Endothelial cell of umbilical vein (primary cell): Measurements from ENCODE around the gene BCO1. TPM values are rescaled to one million over a fixed set of nuclear protein-coding genes. Genes with fewer than 3 reads are reported as not detected.

Experiments used
- BruUV-seq: library from RNA; stranded (reverse); fragments of 400-500 nt; replicated peaks from 2 replicates; lab custom pipeline; 2021; lab: Mats Ljungman, UMichigan
- CTCF ChIA-PET: fragments of 300-600, 350-600 bp; sonication (Branson Sonifier 250); formaldehyde crosslinking; loops from one replicate; lab custom pipeline; 2021; ENCODE audit warnings: antibody characterized with exemption, inconsistent platforms; lab: Charles Lee
- POLR2A ChIA-PET: fragments of 300-600, 350-600 bp; sonication (Branson Sonifier 250); formaldehyde crosslinking; loops from one replicate; lab custom pipeline; 2021; ENCODE audit warnings: antibody characterized with exemption, inconsistent platforms; lab: Charles Lee
- DNase-seq: peaks from one replicate; pipeline ENCODE4 v3.0.0-alpha.2; 2011; ENCODE audit warnings: low read depth, low spot score
- FAIRE-seq: peaks from 2 replicates; lab custom pipeline; 2011; peaks lifted over from hg19 to GRCh38; lab: Jason Lieb, UNC
- H2AFZ ChIP-seq: 2 replicates; pipeline ENCODE4 v1.6.0; 2012; ENCODE audit warnings: low read depth, low read length, control low read depth, inconsistent platforms
- H3K27ac ChIP-seq: 2 replicates; pipeline ENCODE4 v1.5.1; 2011; ENCODE audit warnings: low read depth, mild to moderate bottlenecking, control low read depth, low read length, moderate library complexity; ENCODE audit not compliant: insufficient read depth
- H3K27me3 ChIP-seq, 2 experiments: 2 replicates each; pipeline versions ENCODE4 v1.6.0 to v1.6.1; 2011; ENCODE audit warnings: low read length in 2 of 2, mixed read lengths in 1 of 2; ENCODE audit not compliant: control insufficient read depth in 2 of 2, insufficient read depth in 2 of 2
- H3K36me3 ChIP-seq, 2 experiments: 2 replicates in 1 of 2; 3 replicates in 1 of 2; pipeline ENCODE4 v1.5.1; 2011; ENCODE audit warnings: low read length in 2 of 2, mild to moderate bottlenecking in 1 of 2, moderate library complexity in 1 of 2; ENCODE audit not compliant: control insufficient read depth in 2 of 2, insufficient read depth in 2 of 2; ENCODE audit errors: extremely low read depth in 1 of 2
- H3K4me1 ChIP-seq: 3 replicates; pipeline ENCODE4 v1.5.1; 2011; ENCODE audit warnings: mild to moderate bottlenecking, low read length; ENCODE audit not compliant: control insufficient read depth, insufficient read depth; ENCODE audit errors: extremely low read depth
- H3K4me2 ChIP-seq: 2 replicates; pipeline ENCODE4 v1.6.1; 2011; ENCODE audit warnings: low read length, control low read depth, mixed read lengths; ENCODE audit not compliant: insufficient read depth
- H3K4me3 ChIP-seq, 3 experiments: fragments of 200-600 bp in 1 of 3; sonication (generic), shearing (Covaris generic) in 1 of 3; replicated peaks in 1 of 3; 2 replicates each; pipeline ENCODE4 v1.5.1; 2011 to 2016; ENCODE audit warnings: control low read depth in 3 of 3, low read length in 3 of 3, mild to moderate bottlenecking in 2 of 3, inconsistent platforms in 1 of 3, low read depth in 1 of 3, moderate library complexity in 1 of 3; ENCODE audit not compliant: insufficient read depth in 1 of 3
- H3K79me2 ChIP-seq: 2 replicates; pipeline ENCODE4 v1.6.0; 2012; ENCODE audit warnings: low read length, inconsistent platforms; ENCODE audit not compliant: control insufficient read depth, insufficient read depth
- H3K9ac ChIP-seq: replicated peaks from 2 replicates; pipeline ENCODE3; 2011; ENCODE audit warnings: low read length, control low read depth; ENCODE audit not compliant: insufficient read depth; ENCODE audit errors: extremely low read depth
- H3K9me1 ChIP-seq: replicated peaks from 3 replicates; pipeline ENCODE4 v1.6.0; 2011; ENCODE audit warnings: mild to moderate bottlenecking, low read length; ENCODE audit not compliant: control insufficient read depth, insufficient read depth; ENCODE audit errors: extremely low read depth
- H3K9me3 ChIP-seq: replicated peaks from 2 replicates; pipeline ENCODE4 v1.5.1; 2012; ENCODE audit warnings: low read length, inconsistent platforms; ENCODE audit not compliant: control insufficient read depth, insufficient read depth
- H4K20me1 ChIP-seq: replicated peaks from 2 replicates; pipeline ENCODE3; 2011; ENCODE audit warnings: mild to moderate bottlenecking, low read length; ENCODE audit not compliant: control insufficient read depth, insufficient read depth; ENCODE audit errors: extremely low read depth
- EZH2 ChIP-seq: IDR thresholded peaks from 2 replicates; pipeline ENCODE4 v1.6.1; 2012; ENCODE audit warnings: borderline replicate concordance, low read depth, mild to moderate bottlenecking, moderate library complexity, low read length, inconsistent platforms; ENCODE audit not compliant: severe bottlenecking
- FOS ChIP-seq: IDR thresholded peaks from 2 replicates; pipeline ENCODE4 v1.6.1; 2011; ENCODE audit warnings: mild to moderate bottlenecking, low read length, moderate library complexity, borderline replicate concordance; ENCODE audit not compliant: insufficient read depth
- GATA2 ChIP-seq: IDR thresholded peaks from 2 replicates; pipeline ENCODE4 v1.7.0; 2011; ENCODE audit warnings: low read depth, mild to moderate bottlenecking, moderate library complexity, mixed read lengths, low read length; ENCODE audit not compliant: insufficient read length, insufficient read depth
- JUN ChIP-seq: IDR thresholded peaks from 2 replicates; pipeline ENCODE4 v1.6.1; 2011; ENCODE audit warnings: borderline replicate concordance, low read depth; ENCODE audit not compliant: insufficient read length, insufficient read depth
- MAX ChIP-seq: IDR thresholded peaks from 2 replicates; pipeline ENCODE4 v1.6.1; 2011; ENCODE audit not compliant: insufficient read depth, insufficient read length
- MYC ChIP-seq: IDR thresholded peaks from one replicate; pipeline ENCODE4 v1.6.1; 2011; ENCODE audit warnings: mild to moderate bottlenecking, low read depth, low read length
- POLR2A ChIP-seq: IDR thresholded peaks from 2 replicates; pipeline ENCODE4 v1.6.1; 2012; ENCODE audit warnings: low read depth, mild to moderate bottlenecking, control low read depth, low read length
- POLR2AphosphoS5 ChIP-seq: IDR thresholded peaks from 2 replicates; pipeline ENCODE4 v1.6.1; 2012; ENCODE audit warnings: low read depth, mild to moderate bottlenecking, control low read depth, low read length, moderate library complexity; ENCODE audit not compliant: insufficient read depth
- dilution Hi-C: fragments of 300-500 bp; cut with MboI; formaldehyde crosslinking; loops from one replicate; pipeline ENCODE4 v1.15.0; 2019; ENCODE audit warnings: low sequenced_read_pairs; ENCODE audit not compliant: extremely low pct_ligation_motif_present
- intact Hi-C: fragments of 100-400 bp; cut with micrococcal nuclease; formaldehyde crosslinking; loops from one replicate; pipeline ENCODE4 v1.10.0; 2022
- polyA plus RNA-seq, 4 experiments: library from polyadenylated mRNA; depleted of rRNA in 3 of 4; stranded (reverse) in 3 of 4; unstranded in 1 of 4; fragments of >200 nt; gene quantifications; 2 replicates each; pipeline versions ENCODE4 v1.2.1 to v1.2.3, GENCODE V29; 2011 to 2012; ENCODE audit warnings: missing spikeins in 1 of 4
- total RNA-seq: library from RNA; stranded (reverse); gene quantifications from 2 replicates; pipeline ENCODE4 v1.2.3, GENCODE V29; 2021
- TF ChIP-seq, protein P1 (sequence below), 2 donors: IDR thresholded peaks; 1 replicate in 1 of 2; 2 replicates in 1 of 2; pipeline ENCODE4 v1.5.1; 2011; ENCODE audit warnings: low read length in 2 of 2, mild to moderate bottlenecking in 2 of 2, moderate library complexity in 2 of 2, control low read depth in 1 of 2, inconsistent platforms in 1 of 2, low read depth in 1 of 2; ENCODE audit not compliant: insufficient read depth in 1 of 2; ENCODE audit errors: extremely low read depth in 1 of 2

BCO1 gene
- total and polyA plus RNA-seq, 2 donors (not counting 3 experiments of a cell fraction or from before 2014, with no cell fraction given), result not detected

- DNase-seq (no peak), FAIRE-seq (no peak)
- Histone ChIP-seq H3K79me2 (no peaks in the 10 kb centered on the region), H3K4me1 (no peaks in the 10 kb centered on the region), H3K9ac (no peak overlapping the region), H3K27me3 (peaks cover 7% of the 10 kb centered on the region in 2 experiments), H2AFZ (no peak overlapping the region), H3K4me2 (no peak overlapping the region), H3K36me3 (no peaks in the 10 kb centered on the region), H3K4me3 (no peak overlapping the region), H3K9me1 (no peaks in the 10 kb centered on the region), H3K9me3 (no peaks in the 10 kb centered on the region), H3K27ac (no peak overlapping the region), H4K20me1 (no peaks in the 10 kb centered on the region)
- ChIA-PET CTCF (interaction anchor here (1.1 kb wide), 1 partner anchor 23 kb away, joined by 6 read pairs; no protein-coding TSS in a partner anchor), POLR2A (no interaction called here)
- intact Hi-C loops (no loop called here), dilution Hi-C loops (no loop called here)
- BruUV-seq, result no TSS peak
- TF ChIP-seq MYC (no peak), POLR2A (no peak), FOS (no peak), EZH2 (no peak), MAX (no peak), POLR2AphosphoS5 (no peak), JUN (no peak), GATA2 (no peak)
- TF ChIP-seq, protein P1, sequence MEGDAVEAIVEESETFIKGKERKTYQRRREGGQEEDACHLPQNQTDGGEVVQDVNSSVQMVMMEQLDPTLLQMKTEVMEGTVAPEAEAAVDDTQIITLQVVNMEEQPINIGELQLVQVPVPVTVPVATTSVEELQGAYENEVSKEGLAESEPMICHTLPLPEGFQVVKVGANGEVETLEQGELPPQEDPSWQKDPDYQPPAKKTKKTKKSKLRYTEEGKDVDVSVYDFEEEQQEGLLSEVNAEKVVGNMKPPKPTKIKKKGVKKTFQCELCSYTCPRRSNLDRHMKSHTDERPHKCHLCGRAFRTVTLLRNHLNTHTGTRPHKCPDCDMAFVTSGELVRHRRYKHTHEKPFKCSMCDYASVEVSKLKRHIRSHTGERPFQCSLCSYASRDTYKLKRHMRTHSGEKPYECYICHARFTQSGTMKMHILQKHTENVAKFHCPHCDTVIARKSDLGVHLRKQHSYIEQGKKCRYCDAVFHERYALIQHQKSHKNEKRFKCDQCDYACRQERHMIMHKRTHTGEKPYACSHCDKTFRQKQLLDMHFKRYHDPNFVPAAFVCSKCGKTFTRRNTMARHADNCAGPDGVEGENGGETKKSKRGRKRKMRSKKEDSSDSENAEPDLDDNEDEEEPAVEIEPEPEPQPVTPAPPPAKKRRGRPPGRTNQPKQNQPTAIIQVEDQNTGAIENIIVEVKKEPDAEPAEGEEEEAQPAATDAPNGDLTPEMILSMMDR (IDR thresholded peaks at IDR 0.05; ENCODE audit: extremely low read depth in 1 of 2, insufficient read depth in 1 of 2, low read depth in 1 of 2, low read length in 2 of 2), result no peak
Observed at GRCh38 chr16:81227785-81228184, 10.7 kb upstream of the BCO1 start.
